WTC11 (cell line): ENCODE data around the gene CCSER2. TPM values are rescaled to one million over a fixed set of nuclear protein-coding genes. Genes with fewer than 3 reads are reported as not detected.

Experiments
- ATAC-seq: fragments of 200-7000 bp; cut with Tn5 transposase; 2 replicates; pipeline ENCODE4 v1.10.0; 2021; ENCODE audit warnings: mild to moderate bottlenecking, moderate library complexity
- CTCF ChIA-PET: fragments of 300-600 bp; sonication (Branson Sonifier 250); formaldehyde crosslinking; loops from one replicate; lab custom pipeline; 2021; ENCODE audit warnings: antibody characterized with exemption; lab: Charles Lee
- POLR2A ChIA-PET: fragments of 350-600 bp; sonication (Branson Sonifier 250); formaldehyde crosslinking; loops from one replicate; lab custom pipeline; 2021; ENCODE audit warnings: antibody characterized with exemption; lab: Charles Lee
- DNase-seq: peaks from one replicate; pipeline ENCODE4 v3.0.0; 2021; ENCODE audit warnings: low spot score
- H3K27ac Mint-ChIP-seq: 2 replicates; pipeline ENCODE4 v1.8.0; 2021; ENCODE audit warnings: mixed read lengths
- H3K27me3 Mint-ChIP-seq: 2 replicates; pipeline ENCODE4 v1.8.0; 2021; ENCODE audit warnings: low read depth, mild to moderate bottlenecking, moderate library complexity, mixed read lengths
- H3K36me3 Mint-ChIP-seq: 2 replicates; pipeline ENCODE4 v1.8.0; 2021; ENCODE audit warnings: mixed read lengths
- H3K4me1 Mint-ChIP-seq: 2 replicates; pipeline ENCODE4 v1.8.0; 2022; ENCODE audit warnings: mixed read lengths
- H3K4me3 Mint-ChIP-seq: 2 replicates; pipeline ENCODE4 v1.8.0; 2021; ENCODE audit warnings: mild to moderate bottlenecking, moderate library complexity, mixed read lengths
- H3K9me3 Mint-ChIP-seq: 2 replicates; pipeline ENCODE4 v1.8.0; 2021; ENCODE audit warnings: mixed read lengths
- CREB1 ChIP-seq: sonication (generic); formaldehyde crosslinking; IDR thresholded peaks from 2 replicates; pipeline ENCODE4 v1.8.0; 2023; ENCODE audit warnings: mild to moderate bottlenecking, missing genetic modification reagents
- FOXP4 ChIP-seq: sonication (generic); formaldehyde crosslinking; IDR thresholded peaks from 2 replicates; pipeline ENCODE4 v1.8.0; 2022; ENCODE audit warnings: mild to moderate bottlenecking, missing genetic modification reagents
- NFE2L1 ChIP-seq: sonication (generic); formaldehyde crosslinking; IDR thresholded peaks from 2 replicates; pipeline ENCODE4 v1.8.1; 2023; ENCODE audit warnings: missing genetic modification reagents
- NR1H2 ChIP-seq: sonication (generic); formaldehyde crosslinking; IDR thresholded peaks from 2 replicates; pipeline ENCODE4 v1.9.0; 2021; ENCODE audit warnings: mild to moderate bottlenecking, moderate library complexity, missing genetic modification reagents
- NR2C2 ChIP-seq: sonication (generic); formaldehyde crosslinking; IDR thresholded peaks from 2 replicates; pipeline ENCODE4 v1.8.0; 2022; ENCODE audit warnings: mild to moderate bottlenecking, missing genetic modification reagents
- NR3C1 ChIP-seq: sonication (generic); formaldehyde crosslinking; conservative IDR thresholded peaks from 2 replicates; pipeline ENCODE4 v1.8.1; 2023; ENCODE audit warnings: low read depth, mild to moderate bottlenecking, missing genetic modification reagents
- RELA ChIP-seq: sonication (generic); formaldehyde crosslinking; IDR thresholded peaks from 2 replicates; pipeline ENCODE4 v1.8.1; 2022; ENCODE audit warnings: missing genetic modification reagents, mild to moderate bottlenecking, borderline replicate concordance
- SMAD3 ChIP-seq: sonication (generic); formaldehyde crosslinking; IDR thresholded peaks from 2 replicates; pipeline ENCODE4 v1.8.0; 2022; ENCODE audit warnings: missing genetic modification reagents, mild to moderate bottlenecking, borderline replicate concordance
- SP1 ChIP-seq: sonication (generic); formaldehyde crosslinking; conservative IDR thresholded peaks from 2 replicates; pipeline ENCODE4 v1.8.1; 2022; ENCODE audit warnings: missing genetic modification reagents
- TP53 ChIP-seq: sonication (generic); formaldehyde crosslinking; IDR thresholded peaks from 2 replicates; pipeline ENCODE4 v1.8.1; 2023; ENCODE audit warnings: mild to moderate bottlenecking, missing genetic modification reagents
- ZNF263 ChIP-seq: sonication (generic); formaldehyde crosslinking; IDR thresholded peaks from 2 replicates; pipeline ENCODE4 v1.8.1; 2022; ENCODE audit warnings: low read depth, mild to moderate bottlenecking, moderate library complexity, missing genetic modification reagents
- ZNF423 ChIP-seq: fragments of 250-450 bp; sonication (Bioruptor Pico); IDR thresholded peaks from 2 replicates; pipeline ENCODE4 v2.1.2; 2022; ENCODE audit warnings: mild to moderate bottlenecking, moderate library complexity
- total RNA-seq: library from RNA; stranded (reverse); gene quantifications from 3 replicates; pipeline ENCODE4 v1.2.3, GENCODE V29; 2021
- TF ChIP-seq, protein P1 (sequence below): sonication (generic); formaldehyde crosslinking; IDR thresholded peaks from 2 replicates; pipeline ENCODE4 v1.8.1; 2022; ENCODE audit warnings: missing genetic modification reagents, borderline replicate concordance
- TF ChIP-seq, protein P2 (sequence below): sonication (generic); formaldehyde crosslinking; IDR thresholded peaks from 2 replicates; pipeline ENCODE4 v1.8.0; 2022; ENCODE audit warnings: missing genetic modification reagents
- TF ChIP-seq, protein P3 (sequence below): fragments of 250-450 bp; sonication (Bioruptor Pico); conservative IDR thresholded peaks from 2 replicates; pipeline ENCODE4 v1.9.0; 2021; ENCODE audit warnings: mild to moderate bottlenecking
- TF ChIP-seq, protein P4 (sequence below): sonication (generic); formaldehyde crosslinking; IDR thresholded peaks from 2 replicates; pipeline ENCODE4 v1.8.1; 2023; ENCODE audit warnings: mild to moderate bottlenecking, missing genetic modification reagents
- TF ChIP-seq, protein P5 (sequence below): sonication (generic); formaldehyde crosslinking; IDR thresholded peaks from 2 replicates; pipeline ENCODE4 v1.8.0; 2023; ENCODE audit warnings: missing genetic modification reagents

Gene CCSER2
- total RNA-seq, 1 experiment from 2014 or later, result 30.6 TPM

DNA sequence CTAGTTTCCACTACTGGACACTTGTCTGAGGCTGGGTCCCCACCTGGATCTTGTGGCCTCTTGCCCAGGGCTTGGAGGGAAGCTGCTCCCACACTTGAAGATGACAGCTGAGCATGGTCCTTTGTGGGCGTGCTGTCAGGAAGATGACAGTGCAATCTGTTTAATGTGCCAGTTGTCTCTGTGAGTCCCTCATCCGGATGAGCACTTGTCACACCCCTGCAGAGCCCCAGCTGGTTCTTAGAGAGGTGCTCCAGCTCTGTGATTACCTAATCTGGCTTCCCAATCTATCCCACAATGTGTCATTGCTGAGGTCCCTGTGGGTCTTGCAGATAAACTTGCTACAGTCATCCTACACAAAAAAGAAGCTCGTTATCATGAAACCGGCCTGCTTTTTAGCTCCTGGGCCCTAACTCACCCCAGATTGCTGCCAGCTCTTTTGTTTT is 34.8 kb upstream of the CCSER2 start:
- ChIA-PET POLR2A (no interaction called here), CTCF (interaction anchor here (0.6 to 1.3 kb wide), 2 partner anchors 57 to 59 kb away, joined by 3 read pairs; no protein-coding TSS in a partner anchor)
- Mint-ChIP-seq H3K9me3 (no peaks in the 10 kb centered on the region), H3K27ac (no peak overlapping the region), H3K27me3 (no peaks in the 10 kb centered on the region), H3K4me1 (peaks cover 50% of the 10 kb centered on the region), H3K4me3 (no peak overlapping the region), H3K36me3 (no peaks in the 10 kb centered on the region)
- ATAC-seq (no peak), DNase-seq (no peak)
- TF ChIP-seq SP1 (CRISPR knock-in tag) (no peak), TP53 (no peak), NFE2L1 (CRISPR knock-in tag) (no peak), CREB1 (CRISPR knock-in tag) (no peak), FOXP4 (CRISPR knock-in tag) (no peak), RELA (CRISPR knock-in tag) (no peak), NR3C1 (CRISPR knock-in tag) (no peak), NR1H2 (no peak), NR2C2 (CRISPR knock-in tag) (no peak), ZNF263 (CRISPR knock-in tag) (no peak), SMAD3 (CRISPR knock-in tag) (no peak), ZNF423 (no peak)
- TF ChIP-seq, protein P1, sequence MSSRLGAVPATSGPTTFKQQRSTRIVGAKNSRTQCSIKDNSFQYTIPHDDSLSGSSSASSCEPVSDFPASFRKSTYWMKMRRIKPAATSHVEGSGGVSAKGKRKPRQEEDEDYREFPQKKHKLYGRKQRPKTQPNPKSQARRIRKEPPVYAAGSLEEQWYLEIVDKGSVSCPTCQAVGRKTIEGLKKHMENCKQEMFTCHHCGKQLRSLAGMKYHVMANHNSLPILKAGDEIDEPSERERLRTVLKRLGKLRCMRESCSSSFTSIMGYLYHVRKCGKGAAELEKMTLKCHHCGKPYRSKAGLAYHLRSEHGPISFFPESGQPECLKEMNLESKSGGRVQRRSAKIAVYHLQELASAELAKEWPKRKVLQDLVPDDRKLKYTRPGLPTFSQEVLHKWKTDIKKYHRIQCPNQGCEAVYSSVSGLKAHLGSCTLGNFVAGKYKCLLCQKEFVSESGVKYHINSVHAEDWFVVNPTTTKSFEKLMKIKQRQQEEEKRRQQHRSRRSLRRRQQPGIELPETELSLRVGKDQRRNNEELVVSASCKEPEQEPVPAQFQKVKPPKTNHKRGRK (CRISPR knock-in tag), result no peak
- TF ChIP-seq, protein P2, sequence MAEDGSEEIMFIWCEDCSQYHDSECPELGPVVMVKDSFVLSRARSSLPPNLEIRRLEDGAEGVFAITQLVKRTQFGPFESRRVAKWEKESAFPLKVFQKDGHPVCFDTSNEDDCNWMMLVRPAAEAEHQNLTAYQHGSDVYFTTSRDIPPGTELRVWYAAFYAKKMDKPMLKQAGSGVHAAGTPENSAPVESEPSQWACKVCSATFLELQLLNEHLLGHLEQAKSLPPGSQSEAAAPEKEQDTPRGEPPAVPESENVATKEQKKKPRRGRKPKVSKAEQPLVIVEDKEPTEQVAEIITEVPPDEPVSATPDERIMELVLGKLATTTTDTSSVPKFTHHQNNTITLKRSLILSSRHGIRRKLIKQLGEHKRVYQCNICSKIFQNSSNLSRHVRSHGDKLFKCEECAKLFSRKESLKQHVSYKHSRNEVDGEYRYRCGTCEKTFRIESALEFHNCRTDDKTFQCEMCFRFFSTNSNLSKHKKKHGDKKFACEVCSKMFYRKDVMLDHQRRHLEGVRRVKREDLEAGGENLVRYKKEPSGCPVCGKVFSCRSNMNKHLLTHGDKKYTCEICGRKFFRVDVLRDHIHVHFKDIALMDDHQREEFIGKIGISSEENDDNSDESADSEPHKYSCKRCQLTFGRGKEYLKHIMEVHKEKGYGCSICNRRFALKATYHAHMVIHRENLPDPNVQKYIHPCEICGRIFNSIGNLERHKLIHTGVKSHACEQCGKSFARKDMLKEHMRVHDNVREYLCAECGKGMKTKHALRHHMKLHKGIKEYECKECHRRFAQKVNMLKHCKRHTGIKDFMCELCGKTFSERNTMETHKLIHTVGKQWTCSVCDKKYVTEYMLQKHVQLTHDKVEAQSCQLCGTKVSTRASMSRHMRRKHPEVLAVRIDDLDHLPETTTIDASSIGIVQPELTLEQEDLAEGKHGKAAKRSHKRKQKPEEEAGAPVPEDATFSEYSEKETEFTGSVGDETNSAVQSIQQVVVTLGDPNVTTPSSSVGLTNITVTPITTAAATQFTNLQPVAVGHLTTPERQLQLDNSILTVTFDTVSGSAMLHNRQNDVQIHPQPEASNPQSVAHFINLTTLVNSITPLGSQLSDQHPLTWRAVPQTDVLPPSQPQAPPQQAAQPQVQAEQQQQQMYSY (CRISPR knock-in tag), result no peak
- TF ChIP-seq, protein P3, sequence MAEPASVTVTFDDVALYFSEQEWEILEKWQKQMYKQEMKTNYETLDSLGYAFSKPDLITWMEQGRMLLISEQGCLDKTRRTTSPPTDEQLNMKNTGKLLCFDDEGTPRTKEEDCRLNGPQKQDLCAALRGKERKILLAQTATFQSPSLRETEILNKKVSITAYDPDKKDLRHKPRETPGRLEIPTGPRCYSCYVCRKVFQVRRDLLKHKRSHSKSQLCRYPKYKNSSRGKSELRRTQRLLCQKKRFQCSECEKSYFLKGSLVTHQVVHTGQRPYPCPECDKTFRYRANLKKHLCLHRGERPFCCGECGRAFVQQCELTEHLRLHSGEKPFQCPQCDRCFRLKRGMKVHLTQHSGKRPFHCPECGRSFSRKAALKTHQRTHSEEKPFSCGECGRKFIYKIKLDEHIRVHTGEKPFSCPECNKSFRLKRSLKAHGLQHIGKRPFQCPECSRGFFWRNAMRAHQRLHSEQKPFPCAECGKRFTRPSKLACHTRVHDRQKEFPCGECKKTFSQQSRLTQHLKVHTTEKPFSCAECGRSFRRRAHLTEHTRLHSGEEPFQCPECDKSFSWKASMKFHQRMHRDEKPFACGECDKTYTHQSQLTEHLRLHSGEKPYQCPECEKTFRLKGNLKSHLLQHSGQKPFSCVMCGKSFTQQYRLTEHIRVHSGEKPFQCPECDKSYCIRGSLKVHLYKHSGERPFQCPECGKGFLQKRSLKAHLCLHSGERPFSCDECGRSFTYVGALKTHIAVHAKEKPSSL (CRISPR knock-in tag), result no peak
- TF ChIP-seq, protein P4, sequence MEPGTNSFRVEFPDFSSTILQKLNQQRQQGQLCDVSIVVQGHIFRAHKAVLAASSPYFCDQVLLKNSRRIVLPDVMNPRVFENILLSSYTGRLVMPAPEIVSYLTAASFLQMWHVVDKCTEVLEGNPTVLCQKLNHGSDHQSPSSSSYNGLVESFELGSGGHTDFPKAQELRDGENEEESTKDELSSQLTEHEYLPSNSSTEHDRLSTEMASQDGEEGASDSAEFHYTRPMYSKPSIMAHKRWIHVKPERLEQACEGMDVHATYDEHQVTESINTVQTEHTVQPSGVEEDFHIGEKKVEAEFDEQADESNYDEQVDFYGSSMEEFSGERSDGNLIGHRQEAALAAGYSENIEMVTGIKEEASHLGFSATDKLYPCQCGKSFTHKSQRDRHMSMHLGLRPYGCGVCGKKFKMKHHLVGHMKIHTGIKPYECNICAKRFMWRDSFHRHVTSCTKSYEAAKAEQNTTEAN, result no peak
- TF ChIP-seq, protein P5, sequence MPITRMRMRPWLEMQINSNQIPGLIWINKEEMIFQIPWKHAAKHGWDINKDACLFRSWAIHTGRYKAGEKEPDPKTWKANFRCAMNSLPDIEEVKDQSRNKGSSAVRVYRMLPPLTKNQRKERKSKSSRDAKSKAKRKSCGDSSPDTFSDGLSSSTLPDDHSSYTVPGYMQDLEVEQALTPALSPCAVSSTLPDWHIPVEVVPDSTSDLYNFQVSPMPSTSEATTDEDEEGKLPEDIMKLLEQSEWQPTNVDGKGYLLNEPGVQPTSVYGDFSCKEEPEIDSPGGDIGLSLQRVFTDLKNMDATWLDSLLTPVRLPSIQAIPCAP, result no peak
